Epithelial cell of proximal tubule (primary cell): ENCODE measurements around the gene SLC5A5. TPM values are rescaled to one million over a fixed set of nuclear protein-coding genes. Genes with fewer than 3 reads are reported as not detected.
A peak's percentile ranks its signal among the peaks of the same experiment; 100 is the strongest.

ENCODE experiments used
- DNase-seq: peaks from one replicate; pipeline ENCODE4 v3.0.0-alpha.2; 2011; ENCODE audit warnings: low read depth
- H3K4me3 ChIP-seq: 2 replicates; pipeline ENCODE4 v1.5.1; 2011; ENCODE audit warnings: low read depth, mild to moderate bottlenecking, low read length
- total RNA-seq: library from RNA; depleted of rRNA; stranded (reverse); fragments of >200 nt; gene quantifications from 2 replicates; pipeline ENCODE4 v1.2.3, GENCODE V29; 2015
- TF ChIP-seq, protein P1 (sequence below): conservative IDR thresholded peaks from 2 replicates; pipeline ENCODE4 v1.5.1; 2012; ENCODE audit warnings: low read depth, mild to moderate bottlenecking, low read length

SLC5A5 gene
- total RNA-seq, 1 donor from 2014 or later, result not detected

DNA sequence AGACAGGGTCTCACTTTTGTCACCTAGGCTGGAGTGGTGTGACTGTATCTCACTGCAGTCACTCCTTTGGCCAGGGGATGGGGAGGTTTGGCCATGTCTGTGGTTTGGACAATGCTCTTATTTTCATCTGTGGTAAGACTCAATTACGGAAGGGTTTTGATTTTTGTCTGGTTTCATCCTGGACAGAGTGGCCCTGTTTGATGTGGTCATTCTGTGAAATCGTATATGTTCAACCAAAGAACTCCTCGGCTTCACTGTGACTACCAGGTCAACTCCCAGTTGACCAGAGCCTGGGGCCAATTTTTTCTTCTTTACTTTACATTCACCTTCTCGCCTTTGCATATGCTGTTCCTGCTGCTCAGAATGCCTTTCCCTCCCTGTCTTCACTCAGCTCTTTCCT is 54.3 kb downstream of the SLC5A5 start:
- H3K4me3 ChIP-seq, result no peak overlapping the region
- TF ChIP-seq, protein P1, sequence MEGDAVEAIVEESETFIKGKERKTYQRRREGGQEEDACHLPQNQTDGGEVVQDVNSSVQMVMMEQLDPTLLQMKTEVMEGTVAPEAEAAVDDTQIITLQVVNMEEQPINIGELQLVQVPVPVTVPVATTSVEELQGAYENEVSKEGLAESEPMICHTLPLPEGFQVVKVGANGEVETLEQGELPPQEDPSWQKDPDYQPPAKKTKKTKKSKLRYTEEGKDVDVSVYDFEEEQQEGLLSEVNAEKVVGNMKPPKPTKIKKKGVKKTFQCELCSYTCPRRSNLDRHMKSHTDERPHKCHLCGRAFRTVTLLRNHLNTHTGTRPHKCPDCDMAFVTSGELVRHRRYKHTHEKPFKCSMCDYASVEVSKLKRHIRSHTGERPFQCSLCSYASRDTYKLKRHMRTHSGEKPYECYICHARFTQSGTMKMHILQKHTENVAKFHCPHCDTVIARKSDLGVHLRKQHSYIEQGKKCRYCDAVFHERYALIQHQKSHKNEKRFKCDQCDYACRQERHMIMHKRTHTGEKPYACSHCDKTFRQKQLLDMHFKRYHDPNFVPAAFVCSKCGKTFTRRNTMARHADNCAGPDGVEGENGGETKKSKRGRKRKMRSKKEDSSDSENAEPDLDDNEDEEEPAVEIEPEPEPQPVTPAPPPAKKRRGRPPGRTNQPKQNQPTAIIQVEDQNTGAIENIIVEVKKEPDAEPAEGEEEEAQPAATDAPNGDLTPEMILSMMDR, result no peak
- no peak for DNase-seq

DNA sequence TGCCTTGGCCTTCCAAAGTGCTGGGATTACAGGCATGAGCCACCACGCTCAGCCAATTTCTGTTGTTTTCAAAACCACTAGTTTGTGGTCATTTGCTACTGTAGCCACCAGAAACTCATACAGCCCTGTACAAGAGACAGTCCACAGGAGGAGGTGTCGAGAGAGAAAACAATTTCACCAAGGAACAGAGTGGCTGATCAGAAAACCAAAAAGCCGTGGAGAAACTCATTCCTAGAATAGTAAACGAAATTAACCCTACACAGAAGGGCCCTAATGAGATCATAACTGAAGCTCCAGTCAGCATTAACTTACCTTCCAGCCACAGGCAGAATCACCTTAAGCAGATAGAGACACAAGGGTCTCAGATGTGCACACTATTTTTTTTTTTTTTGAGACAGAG is 57.3 kb downstream of the SLC5A5 start:
- DNase-seq, result no peak
- H3K4me3 ChIP-seq, result no peak overlapping the region
- TF ChIP-seq, protein P1, result no peak

DNA sequence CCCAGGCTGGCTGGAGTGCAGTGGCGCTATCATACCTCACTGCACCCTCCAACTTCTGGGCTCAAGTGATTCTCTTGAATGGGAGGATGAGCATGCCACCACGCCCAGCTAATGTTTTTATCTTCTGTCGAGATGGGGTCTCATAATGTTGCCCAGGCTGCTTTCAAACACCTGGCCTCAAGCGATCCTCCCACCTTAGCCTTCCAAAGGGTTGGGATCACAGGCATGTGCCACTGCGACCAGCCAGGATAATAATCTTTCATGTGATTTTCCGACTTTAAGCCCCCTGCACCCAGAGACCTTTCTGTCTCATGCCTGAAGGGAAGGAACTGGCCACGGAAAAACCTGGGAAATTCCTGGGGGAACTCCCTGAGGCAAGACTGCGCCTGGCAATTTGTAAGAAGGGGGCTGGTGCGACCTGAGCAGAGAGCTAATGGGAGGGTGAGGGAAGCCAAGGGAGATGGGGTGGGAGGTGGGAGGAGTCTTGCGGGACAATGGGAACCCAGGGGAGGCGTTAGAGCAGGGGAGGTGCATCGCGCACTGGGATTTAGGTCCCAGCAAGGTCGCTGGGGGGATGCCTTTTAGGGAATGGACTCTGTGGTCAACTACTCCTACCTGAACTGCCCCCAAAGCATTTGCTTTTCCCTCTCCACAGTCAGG is 59.9 kb downstream of the SLC5A5 start:
- TF ChIP-seq, protein P1, result no peak
- H3K4me3 ChIP-seq, result peak overlapping the region; percentile 89
- no peak for DNase-seq

DNA sequence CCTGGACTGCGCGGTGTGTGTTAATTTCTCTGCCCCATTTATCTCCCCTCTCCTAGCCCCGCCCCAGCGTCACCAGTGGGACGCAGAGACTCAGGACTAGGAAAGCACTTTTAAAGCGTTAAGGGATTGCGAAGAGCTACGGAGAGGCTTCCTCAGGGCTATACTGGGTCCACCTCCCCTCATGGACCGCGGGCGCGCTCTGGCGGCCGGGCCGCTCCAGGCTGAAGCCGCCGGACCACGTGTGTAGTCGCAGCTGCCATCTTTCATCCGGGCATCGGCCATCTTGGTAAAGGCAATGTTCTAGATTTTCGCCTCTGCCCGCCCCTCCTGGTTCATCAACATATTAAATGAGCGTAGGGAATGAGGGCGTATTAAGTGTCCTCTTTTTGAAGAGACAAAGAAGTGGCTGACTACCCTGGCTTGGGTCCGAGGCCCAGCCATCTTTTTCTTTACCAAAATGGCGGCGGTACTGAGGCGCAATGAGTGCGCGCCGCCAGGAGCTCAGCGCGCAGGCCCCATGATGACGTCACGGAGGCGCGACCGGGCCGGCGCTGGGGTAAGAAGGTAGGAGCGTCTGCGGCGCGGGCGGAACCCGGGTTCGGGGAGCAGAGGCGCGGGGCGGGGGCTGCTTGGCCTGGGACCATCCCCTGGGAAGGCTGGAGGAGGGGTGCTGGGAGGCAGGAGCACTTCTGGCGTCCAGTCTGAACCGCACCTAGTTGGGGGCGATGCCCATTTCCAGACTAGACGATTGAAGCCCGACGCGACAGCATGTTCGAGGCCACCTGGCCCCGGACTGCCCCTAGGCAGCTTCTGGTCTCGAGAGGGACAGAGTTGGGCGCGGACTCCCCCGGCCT is 61.0 kb downstream of the SLC5A5 start, which contains the start of gene CCDC124:
Gene CCDC124, plus strand, starts transcription at position 531 of the 854 bp plus-strand sequence. CDS start 3,406 bp downstream, outside the sequence.
- peak; percentile 53 for DNase-seq
- peak within 1 kb of the TSS; percentile 89 for H3K4me3 ChIP-seq
- TF ChIP-seq, protein P1, result peak; percentile 95

DNA sequence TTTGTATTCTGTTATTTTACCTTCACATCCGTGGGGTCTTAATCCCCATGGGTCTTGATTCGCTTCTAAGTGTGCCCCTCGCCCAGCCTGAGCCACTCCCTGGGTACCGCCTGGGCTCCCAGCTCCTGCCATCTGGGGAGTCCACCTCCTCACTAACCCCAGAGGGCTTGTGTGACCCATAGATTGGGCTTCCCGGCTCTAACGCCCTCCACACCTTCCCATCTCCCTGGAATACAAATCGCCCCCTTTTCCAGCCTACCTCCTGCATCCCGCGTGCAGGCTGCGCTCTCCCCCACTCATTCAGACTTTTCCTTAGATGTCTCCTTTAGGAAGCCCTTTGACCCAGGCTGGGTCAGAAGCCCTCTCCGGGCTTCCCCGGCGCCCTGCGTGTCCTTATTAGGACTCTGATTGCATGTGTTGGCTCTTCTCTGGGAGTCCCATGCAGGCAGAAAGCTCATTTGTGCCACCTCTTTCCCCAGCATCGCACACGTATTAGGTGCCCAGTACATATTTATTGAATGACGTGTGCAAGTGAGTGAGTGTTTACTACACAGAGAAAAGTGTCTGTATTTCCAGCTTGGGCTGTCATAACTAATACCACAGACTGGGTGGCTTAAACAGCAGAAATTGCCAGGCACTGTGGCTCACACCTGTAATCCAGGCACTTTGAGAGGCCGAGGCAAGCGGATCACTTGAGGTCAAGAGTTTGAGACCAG is 61.8 kb downstream of the SLC5A5 start:
- DNase-seq, result peak; percentile 41
- peak overlapping the region; percentile 89 for H3K4me3 ChIP-seq
- TF ChIP-seq, protein P1, result no peak

DNA sequence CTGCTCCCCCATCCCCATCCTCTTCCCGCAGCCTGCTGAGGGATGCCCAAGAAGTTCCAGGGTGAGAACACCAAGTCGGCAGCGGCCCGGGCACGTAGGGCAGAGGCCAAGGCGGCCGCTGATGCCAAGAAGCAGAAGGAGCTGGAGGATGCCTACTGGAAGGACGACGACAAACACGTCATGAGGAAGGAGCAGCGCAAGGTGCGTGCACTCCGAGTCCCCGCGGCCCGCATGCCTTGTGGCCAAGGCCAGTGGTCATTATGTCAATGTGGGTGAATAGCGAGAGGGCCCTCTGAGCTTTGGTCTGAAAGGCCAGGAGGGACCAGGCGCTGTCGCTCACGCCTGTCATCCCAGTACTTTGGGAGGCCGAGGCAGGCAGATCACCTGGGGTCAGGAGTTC is 64.6 kb downstream of the SLC5A5 start:
- TF ChIP-seq, protein P1, result no peak
- H3K4me3 ChIP-seq, result no peak overlapping the region
- DNase-seq, result no peak
